WERI-Rb-1 (cell line): Measurements from ENCODE around the gene OLIG3.

Experiments used
- DNase-seq: peaks from one replicate; pipeline ENCODE4 v3.0.0-alpha.2; 2020
- H3K27ac ChIP-seq: fragments of 250-450 bp; sonication (Bioruptor Pico); 2 replicates; pipeline ENCODE4 v1.5.1; 2020; ENCODE audit warnings: mild to moderate bottlenecking, moderate library complexity
- H3K27me3 ChIP-seq: fragments of 250-450 bp; sonication (Bioruptor Pico); 2 replicates; pipeline ENCODE4 v1.5.1; 2021; ENCODE audit warnings: mild to moderate bottlenecking, low read depth, moderate library complexity; ENCODE audit not compliant: insufficient read depth, severe bottlenecking
- H3K36me3 ChIP-seq: fragments of 250-450 bp; sonication (Bioruptor Pico); 2 replicates; pipeline ENCODE4 v1.5.1; 2020; ENCODE audit warnings: mild to moderate bottlenecking, moderate library complexity
- H3K4me3 ChIP-seq: 2 replicates; pipeline ENCODE4 v1.5.1; 2011; ENCODE audit warnings: low read depth, mild to moderate bottlenecking, control low read depth, low read length
- H3K9me3 ChIP-seq: fragments of 250-450 bp; sonication (Bioruptor Pico); 2 replicates; pipeline ENCODE4 v1.5.1; 2021; ENCODE audit warnings: mild to moderate bottlenecking, moderate library complexity; ENCODE audit not compliant: severe bottlenecking
- CTCF ChIP-seq: IDR thresholded peaks from 2 replicates; pipeline ENCODE4 v1.5.1; 2011; ENCODE audit warnings: low read depth, mild to moderate bottlenecking, control low read depth, inconsistent platforms, low read length

The OLIG3 gene

DNA sequence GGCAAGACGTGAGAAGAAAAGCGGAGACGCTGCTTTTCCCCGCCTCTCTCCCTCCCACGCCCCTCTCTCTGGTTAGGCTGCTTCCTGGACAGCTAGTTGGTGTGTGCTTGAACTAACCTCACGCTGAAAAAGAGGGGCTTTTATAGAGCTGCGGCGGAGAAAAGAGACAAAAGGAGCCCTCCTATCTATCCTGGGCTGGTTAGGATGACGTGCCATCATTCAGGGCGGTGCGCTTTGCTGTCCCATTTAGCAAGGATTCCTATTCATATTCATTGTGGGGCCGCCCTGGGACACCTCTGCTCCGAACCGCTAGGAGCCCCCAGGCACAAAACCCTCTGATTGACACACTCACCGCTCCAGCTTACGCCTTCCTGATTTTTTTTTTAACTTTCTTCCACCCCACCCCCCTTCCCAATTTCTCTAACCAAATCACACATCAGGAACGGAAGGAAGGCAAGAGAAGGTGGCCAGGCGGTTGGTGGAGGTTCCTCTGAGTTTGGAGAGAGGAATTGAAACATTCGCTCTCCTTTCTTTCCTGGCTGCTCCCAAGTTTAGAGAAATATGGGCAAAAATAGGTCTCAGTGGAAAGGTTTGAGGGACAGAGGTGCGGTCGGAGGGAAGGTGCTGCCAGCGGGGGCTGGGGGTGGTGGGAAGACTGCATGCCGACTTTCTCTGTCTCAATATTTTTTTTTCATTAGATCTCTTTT is at the start of gene OLIG3:
OLIG3 (minus strand) TSS at position 114 of the 707 bp plus-strand sequence. CDS start 224 bp downstream, outside the sequence.
- no peak for DNase-seq
- no peak within 1 kb of the TSS for H3K27ac ChIP-seq
- no peaks in the 10 kb centered on the region for H3K9me3 ChIP-seq
- no peak for TF ChIP-seq CTCF
- H3K27me3 ChIP-seq, result peaks cover 99% of the 10 kb centered on the region
- H3K36me3 ChIP-seq, result no peaks in the 10 kb centered on the region
- peak within 1 kb of the TSS; percentile 20 for H3K4me3 ChIP-seq

DNA sequence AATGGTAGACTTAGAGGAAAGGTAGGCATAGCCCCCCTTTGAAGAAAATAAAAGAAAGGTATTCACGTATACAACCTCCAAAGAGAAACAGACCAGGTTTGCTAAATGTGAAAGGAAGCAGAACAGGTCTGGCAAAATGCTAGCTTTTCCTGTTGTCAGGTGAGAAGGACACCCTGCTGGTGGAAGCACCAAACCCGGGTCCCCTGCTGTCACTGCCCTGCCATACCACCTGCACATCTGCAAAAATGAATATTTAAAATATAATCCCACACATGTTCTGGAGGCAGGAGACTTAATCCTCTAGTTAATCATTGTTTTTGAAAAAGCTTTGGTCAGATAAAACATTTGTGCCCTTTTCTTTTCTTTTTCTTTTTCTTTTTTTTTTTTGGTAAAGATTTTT is 48.9 kb upstream of the OLIG3 start:
- no peaks in the 10 kb centered on the region for H3K9me3 ChIP-seq
- TF ChIP-seq CTCF, result no peak
- no peaks in the 10 kb centered on the region for H3K27me3 ChIP-seq
- no peak overlapping the region for H3K4me3 ChIP-seq
- no peak for DNase-seq
- no peak overlapping the region for H3K27ac ChIP-seq
- H3K36me3 ChIP-seq, result no peaks in the 10 kb centered on the region

- Histone ChIP-seq H3K27ac (no peak overlapping the region), H3K4me3 (no peak overlapping the region), H3K27me3 (no peaks in the 10 kb centered on the region), H3K9me3 (no peaks in the 10 kb centered on the region), H3K36me3 (no peaks in the 10 kb centered on the region)
- DNase-seq, result no peak
- TF ChIP-seq CTCF, result no peak
Observed at GRCh38 chr6:137542713-137543112, 48.5 kb upstream of the OLIG3 start.

GRCh38 chr6:137541534-137542063 is 47.4 kb upstream of the OLIG3 start:
- H3K27ac ChIP-seq, result no peak overlapping the region
- H3K4me3 ChIP-seq, result no peak overlapping the region
- no peak for TF ChIP-seq CTCF
- DNase-seq, result no peak
- no peaks in the 10 kb centered on the region for H3K27me3 ChIP-seq
- no peaks in the 10 kb centered on the region for H3K9me3 ChIP-seq
- no peaks in the 10 kb centered on the region for H3K36me3 ChIP-seq

- Histone ChIP-seq H3K27ac (no peak overlapping the region), H3K4me3 (no peak overlapping the region), H3K36me3 (no peaks in the 10 kb centered on the region), H3K9me3 (no peaks in the 10 kb centered on the region), H3K27me3 (no peaks in the 10 kb centered on the region)
- TF ChIP-seq CTCF, result no peak
- no peak for DNase-seq
Observed at GRCh38 chr6:137536104-137536773, 42.0 kb upstream of the OLIG3 start.
